HepG2 (cell line): ENCODE data around the gene SSC5D. TPM values are rescaled to one million over a fixed set of nuclear protein-coding genes. Genes with fewer than 3 reads are reported as not detected.

ENCODE experiments used
- ARID4A ChIP-seq: sonication (generic); formaldehyde crosslinking; IDR thresholded peaks from 2 replicates; pipeline ENCODE4 v1.5.0; 2020; ENCODE audit warnings: mild to moderate bottlenecking, missing genetic modification reagents, borderline replicate concordance
- CREB1 ChIP-seq, 2 experiments: fragments of 450-650 bp in 1 of 2; IDR thresholded peaks; 2 replicates each; pipeline ENCODE4 v1.6.1; 2016 to 2017; ENCODE audit warnings: control low read depth in 1 of 2, mild to moderate bottlenecking in 1 of 2, missing compliant biosample characterization in 1 of 2, missing genetic modification characterization in 1 of 2
- HDAC1 ChIP-seq: sonication (generic); formaldehyde crosslinking; IDR thresholded peaks from 2 replicates; pipeline ENCODE4 v1.5.1; 2020; ENCODE audit warnings: mild to moderate bottlenecking, missing genetic modification reagents
- HNRNPH1 ChIP-seq: fragments of 200-400 bp; formaldehyde crosslinking; optimal IDR thresholded peaks from 2 replicates; pipeline ENCODE3; 2017; ENCODE audit warnings: mild to moderate bottlenecking, low read depth, low read length
- IRF9 ChIP-seq: sonication (generic); formaldehyde crosslinking; IDR thresholded peaks from 2 replicates; pipeline ENCODE4 v1.8.0; 2022; ENCODE audit warnings: missing genetic modification reagents, mild to moderate bottlenecking, borderline replicate concordance
- KLF11 ChIP-seq: IDR thresholded peaks from 2 replicates; pipeline ENCODE4 v1.6.1; 2016; ENCODE audit warnings: missing compliant biosample characterization
- MAZ ChIP-seq, 2 experiments: sonication (generic) in 1 of 2; formaldehyde crosslinking in 1 of 2; IDR thresholded peaks; 2 replicates each; pipeline versions ENCODE4 v1.5.0 to v1.6.1; 2012 to 2020; ENCODE audit warnings: low read depth in 2 of 2, mild to moderate bottlenecking in 2 of 2, borderline replicate concordance in 1 of 2, improper control_type of control experiment in 1 of 2, low read length in 1 of 2, missing genetic modification reagents in 1 of 2, moderate library complexity in 1 of 2
- MIER2 ChIP-seq: IDR thresholded peaks from 2 replicates; pipeline ENCODE4 v1.6.1; 2016; ENCODE audit warnings: missing biosample characterization, missing genetic modification reagents
- NFIB ChIP-seq: sonication (generic); formaldehyde crosslinking; IDR thresholded peaks from 2 replicates; pipeline ENCODE4 v1.9.0; 2021; ENCODE audit warnings: missing genetic modification reagents, mild to moderate bottlenecking, borderline replicate concordance
- NFKB2 ChIP-seq: sonication (generic); formaldehyde crosslinking; IDR thresholded peaks from 2 replicates; pipeline ENCODE4 v1.4.0; 2020; ENCODE audit warnings: missing genetic modification reagents, borderline replicate concordance
- NFKBIZ ChIP-seq: IDR thresholded peaks from 2 replicates; pipeline ENCODE4 v1.6.1; 2018; ENCODE audit warnings: missing genetic modification reagents, missing compliant biosample characterization
- PLRG1 ChIP-seq: fragments of 450-650 bp; conservative IDR thresholded peaks from 2 replicates; pipeline ENCODE4 v1.6.1; 2016
- SP4 ChIP-seq: sonication (generic); formaldehyde crosslinking; IDR thresholded peaks from 2 replicates; pipeline ENCODE4 v1.8.1; 2023; ENCODE audit warnings: mild to moderate bottlenecking, missing genetic modification reagents
- ZFP37 ChIP-seq: sonication (generic); formaldehyde crosslinking; IDR thresholded peaks from 2 replicates; pipeline ENCODE4 v1.4.0; 2020; ENCODE audit warnings: missing genetic modification reagents, borderline replicate concordance
- ZFP90 ChIP-seq: sonication (generic); formaldehyde crosslinking; IDR thresholded peaks from 2 replicates; pipeline ENCODE4 v1.8.0; 2022; ENCODE audit warnings: missing genetic modification reagents, mild to moderate bottlenecking, inconsistent platforms, borderline replicate concordance
- ZNF180 ChIP-seq: sonication (generic); formaldehyde crosslinking; IDR thresholded peaks from 2 replicates; pipeline ENCODE4 v1.4.0; 2020; ENCODE audit warnings: low read depth, missing genetic modification reagents, borderline replicate concordance
- ZNF33B ChIP-seq: sonication (generic); formaldehyde crosslinking; IDR thresholded peaks from 2 replicates; pipeline ENCODE4 v1.5.1; 2020; ENCODE audit warnings: mild to moderate bottlenecking, missing genetic modification reagents
- ZNF576 ChIP-seq: sonication (generic); formaldehyde crosslinking; IDR thresholded peaks from 2 replicates; pipeline ENCODE4 v1.4.0; 2020; ENCODE audit warnings: mild to moderate bottlenecking, missing genetic modification reagents
- ZNF7 ChIP-seq: IDR thresholded peaks from 2 replicates; pipeline ENCODE4 v1.6.1; 2016; ENCODE audit warnings: missing biosample characterization, missing genetic modification reagents
- ZSCAN31 ChIP-seq: sonication (generic); formaldehyde crosslinking; IDR thresholded peaks from 2 replicates; pipeline ENCODE4 v1.5.0; 2020; ENCODE audit warnings: low read depth, mild to moderate bottlenecking, missing genetic modification reagents
- ZSCAN5A ChIP-seq: sonication (generic); formaldehyde crosslinking; IDR thresholded peaks from 2 replicates; pipeline ENCODE4 v1.8.0; 2022; ENCODE audit warnings: mild to moderate bottlenecking, missing genetic modification reagents, borderline replicate concordance
- polyA plus RNA-seq, 8 experiments: library from polyadenylated mRNA; depleted of rRNA in 3 of 8; stranded (reverse) in 7 of 8; unstranded in 1 of 8; fragments of >200 nt; fragmentation: Illumina TruSeq in 4 of 8; extraction: Trizol in 4 of 8; gene quantifications; 2 replicates each; pipeline versions ENCODE4 v1.2.1 to v1.2.3, GENCODE V29; 2011 to 2016; ENCODE audit warnings: low read depth in 4 of 8, missing spikeins in 1 of 8, mixed read lengths in 1 of 8; ENCODE audit not compliant: insufficient read depth in 1 of 8
- total RNA-seq, 5 experiments: library from RNA; depleted of rRNA; stranded (reverse); fragments of >200 nt; fragmentation: Illumina TruSeq; extraction: Trizol; gene quantifications; 2 replicates each; pipeline ENCODE4 v1.2.3, GENCODE V29; 2016; ENCODE audit warnings: low read depth in 1 of 5

SSC5D gene
- total and polyA plus RNA-seq, 2 of the 13 experiments (the other 11 are each of a cell fraction or from before 2014, with no cell fraction given): not detected

GRCh38 chr19:55516878-55517620 is 28.8 kb downstream of the SSC5D start (continued):
- TF ChIP-seq HDAC1 (CRISPR knock-in tag) (peak; percentile 50; the same call in 1 of the 2 replicates), MIER2 (peak; percentile 27; the same call in 1 of the 2 replicates), IRF9 (CRISPR knock-in tag) (no peak), ZFP90 (CRISPR knock-in tag) (no peak), MAZ (IDR thresholded peaks at IDR 0.05; ENCODE audit: borderline replicate concordance, low read depth, low read length) (no peak; the same call in 1 of the 2 replicates), MAZ (CRISPR knock-in tag; IDR thresholded peaks at IDR 0.05; ENCODE audit: low read depth) (peak; percentile 83), ZNF33B (CRISPR knock-in tag) (no peak), ZNF576 (CRISPR knock-in tag) (peak; percentile 14; the same call in 1 of the 2 replicates), ZSCAN5A (no peak), ARID4A (peak; percentile 62; the same call in 1 of the 2 replicates), HNRNPH1 (no peak), NFIB (CRISPR knock-in tag) (no peak), NFKBIZ (no peak), PLRG1 (no peak), ZNF7 (CRISPR knock-in tag) (no peak), ZSCAN31 (CRISPR knock-in tag) (no peak), CREB1 (IDR thresholded peaks at IDR 0.05) (peak; percentile 94), CREB1 (CRISPR knock-in tag; IDR thresholded peaks at IDR 0.05) (peak; percentile 98), ZNF180 (CRISPR knock-in tag) (no peak), KLF11 (CRISPR knock-in tag) (0 out of 2 replicates have a peak, but pooled peaks have one; percentile 38), SP4 (CRISPR knock-in tag) (peak; percentile 97), NFKB2 (peak; percentile 76; the same call in 1 of the 2 replicates), ZFP37 (CRISPR knock-in tag) (0 out of 2 replicates have a peak, but pooled peaks have one; percentile 42)
